ENCODE measurements around the gene LUC7L2. TPM values are rescaled to one million over a fixed set of nuclear protein-coding genes. Genes with fewer than 3 reads are reported as not detected.

LUC7L2 gene
- total and polyA plus RNA-seq, 2 of the 8 experiments (the other 6 are each of a cell fraction or from before 2014, with no cell fraction given) = 22.9 to 67.8 TPM

GRCh38 chr7:139450851-139451250, 91.2 kb downstream of the LUC7L2 start:
- Histone ChIP-seq H4K20me1 (replicated peaks in 1 of 2; ENCODE audit: control insufficient read depth in 1 of 2, insufficient read depth in 2 of 2, low read length in 2 of 2) (peaks cover 0 to 6% of the 10 kb centered on the region in 2 experiments), H3K9me3 (ENCODE audit: insufficient read depth in 2 of 2, low read depth in 1 of 2, low read length in 1 of 2) (no peaks in the 10 kb centered on the region), H2AK5ac (ENCODE audit: low read depth, low read length) (no peak overlapping the region), H3K56ac (replicated peaks; ENCODE audit: insufficient read length, low read depth, low read length) (no peak overlapping the region), H3K27me3 (replicated peaks in 1 of 4; ENCODE audit: control insufficient read depth in 3 of 4, extremely low read depth in 1 of 4, insufficient read depth in 3 of 4, low read length in 3 of 4) (no peaks in the 10 kb centered on the region), H2BK20ac (ENCODE audit: low read length) (no peak overlapping the region), H4K5ac (ENCODE audit: insufficient read length, low read depth, low read length) (no peak overlapping the region), H3K4ac (replicated peaks; ENCODE audit: insufficient read length, low read depth, low read length) (no peak overlapping the region), H2BK15ac (ENCODE audit: low read length) (no peak overlapping the region), H3K4me2 (ENCODE audit: insufficient read depth in 1 of 2, low read depth in 2 of 2, low read length in 2 of 2) (no peak overlapping the region), H3K36me3 (ENCODE audit: control insufficient read depth in 2 of 4, insufficient read depth in 4 of 4, low read length in 3 of 4) (no peaks in the 10 kb centered on the region), H4K91ac (replicated peaks; ENCODE audit: insufficient read length, low read length) (no peak overlapping the region), H3K79me1 (ENCODE audit: low read depth, low read length) (no peaks in the 10 kb centered on the region), H3K79me2 (ENCODE audit: control insufficient read depth in 1 of 2, insufficient read depth in 2 of 2, low read length in 2 of 2) (no peaks in the 10 kb centered on the region), H3K18ac (ENCODE audit: extremely low read depth, low read length) (no peak overlapping the region), H3K27ac (ENCODE audit: low read depth, low read length) (no peak overlapping the region), H4K8ac (ENCODE audit: extremely low read depth, insufficient read depth, low read length) (no peak overlapping the region), H2BK12ac (ENCODE audit: low read depth, low read length) (no peak overlapping the region), H3K4me3 (ENCODE audit: extremely low read depth in 1 of 4, insufficient read depth in 2 of 4, low read depth in 3 of 4, low read length in 4 of 4) (no peak overlapping the region), H2AFZ (ENCODE audit: low read length) (no peak overlapping the region), H3K14ac (ENCODE audit: insufficient read length) (no peak overlapping the region), H2BK120ac (replicated peaks; ENCODE audit: low read depth, low read length) (no peak overlapping the region), H3K9ac (replicated peaks in 1 of 4; ENCODE audit: extremely low read depth in 1 of 4, low read depth in 3 of 4, low read length in 3 of 4) (no peak overlapping the region), H3K23ac (ENCODE audit: insufficient read length) (no peak overlapping the region), H2BK5ac (ENCODE audit: low read depth, low read length) (no peak overlapping the region), H3K4me1 (replicated peaks in 1 of 4; ENCODE audit: control insufficient read depth in 3 of 4, insufficient read depth in 4 of 4, low read length in 3 of 4) (peaks cover 0 to 9% (median 2%) of the 10 kb centered on the region in 4 experiments; a peak in 2 of 7 replicates), H3K23me2 (ENCODE audit: low read depth, low read length) (no peaks in the 10 kb centered on the region)
- ChIA-PET CTCF (ENCODE audit: partially characterized antibody) (interaction anchor here (0.6 to 10.1 kb wide), 4 partner anchors 9 to 524 kb away, joined by 3 to 83 read pairs (median 4); no protein-coding TSS in a partner anchor), POLR2A (ENCODE audit: partially characterized antibody) (interaction anchor here (0.5 to 1.8 kb wide), 2 partner anchors 22 to 96 kb away, joined by 4 to 8 read pairs; no protein-coding TSS in a partner anchor)
- WGBS, 2 experiments (ENCODE audit: extremely low coverage in 1 of 2, insufficient coverage in 1 of 2, insufficient read length in 1 of 2, insufficient replicate concordance in 2 of 2, low coverage in 1 of 2, low lambda C conversion rate in 2 of 2, missing lambda C conversion rate in 1 of 2) = 90% methylated on average over 6 of the region's 6 CpGs; no CpG with 5 or more reads in 1 of the 2 experiments
- DNase-seq (ENCODE audit: low read depth in 1 of 2, low spot score in 2 of 2) (no peak), FAIRE-seq (no peak)
- TF ChIP-seq RFX5 (IDR thresholded peaks at IDR 0.05; ENCODE audit: borderline replicate concordance, low read depth, low read length) (no peak), BACH1 (IDR thresholded peaks at IDR 0.05; ENCODE audit: low read length) (no peak), SAP30 (IDR thresholded peaks at IDR 0.05; ENCODE audit: insufficient read depth, insufficient replicate concordance, low read length) (no peak), EP300 (IDR thresholded peaks at IDR 0.05; ENCODE audit: borderline replicate concordance in 1 of 2, low read depth in 2 of 2, low read length in 2 of 2) (no peak), TCF12 (IDR thresholded peaks at IDR 0.05; ENCODE audit: low read depth, low read length) (no peak), GTF2F1 (IDR thresholded peaks at IDR 0.05; ENCODE audit: borderline replicate concordance, low read depth, low read length) (no peak), KDM4A (IDR thresholded peaks at IDR 0.05; ENCODE audit: low read depth, low read length, severe bottlenecking) (no peak), RBBP5 (IDR thresholded peaks at IDR 0.05; ENCODE audit: borderline replicate concordance, low read depth, low read length) (no peak), EZH2 (IDR thresholded peaks at IDR 0.05; ENCODE audit: low read depth, low read length, severe bottlenecking) (no peak), ATF3 (IDR thresholded peaks at IDR 0.05; ENCODE audit: insufficient read depth, low read depth, low read length) (no peak)

Data from H1 (cell line).